G401 (cell line): ENCODE results near the gene TUBB8B. TPM values are rescaled to one million over a fixed set of nuclear protein-coding genes. Genes with fewer than 3 reads are reported as not detected.
"Not testable (repeated sequence)": the region's sequence is repeated elsewhere in the genome, so short reads cannot be mapped to it uniquely, and the experiment has no call there.

Experiments
- DNase-seq: peaks from one replicate; pipeline ENCODE4 v3.0.0-alpha.2; 2015; ENCODE audit warnings: low spot score
- in situ Hi-C: cut with HindIII; loops from 2 replicates; pipeline ENCODE4 v1.10.0; 2016; ENCODE audit warnings: low sequenced_read_pairs, mixed read lengths
- total RNA-seq: library from RNA; depleted of rRNA; stranded (reverse); fragments of >200 nt; shearing (Covaris generic); gene quantifications from 2 replicates; pipeline ENCODE4 v1.2.3, GENCODE V29; 2014; rRNA removed

The TUBB8B gene
- total RNA-seq, 1 experiment from 2014 or later = 5.3 TPM

GRCh38 chr18:54388-54787 is 5.0 kb upstream of the TUBB8B start:
- DNase-seq, in situ Hi-C loops: not testable (repeated sequence)

DNA sequence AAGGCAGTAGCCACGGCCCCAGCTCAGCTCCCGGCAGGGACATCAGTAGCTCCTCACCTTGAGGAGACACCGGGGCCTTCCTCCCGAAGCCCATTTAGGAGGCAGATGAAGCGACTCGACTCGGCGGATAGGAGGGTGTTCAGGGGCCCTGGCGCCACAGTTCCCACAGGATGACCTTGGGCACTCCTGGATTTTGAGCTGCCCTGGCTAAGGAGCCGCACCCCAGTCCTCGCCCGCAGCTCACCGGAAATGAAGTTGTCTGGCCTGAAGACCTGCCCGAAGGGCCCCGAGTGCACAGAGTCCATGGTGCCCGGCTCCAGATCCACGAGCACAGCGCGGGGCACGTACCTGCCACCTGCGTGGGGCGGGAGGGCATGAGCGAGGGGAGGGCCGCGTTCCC is 719 bp downstream of the TUBB8B start:
- DNase-seq, in situ Hi-C loops: not testable (repeated sequence)

GRCh38 chr18:13177-13576 is 36.2 kb downstream of the TUBB8B start:
- DNase-seq, in situ Hi-C loops: not testable (repeated sequence)

GRCh38 chr18:12773-13172 is 36.6 kb downstream of the TUBB8B start:
- DNase-seq, in situ Hi-C loops: not testable (repeated sequence)

DNA sequence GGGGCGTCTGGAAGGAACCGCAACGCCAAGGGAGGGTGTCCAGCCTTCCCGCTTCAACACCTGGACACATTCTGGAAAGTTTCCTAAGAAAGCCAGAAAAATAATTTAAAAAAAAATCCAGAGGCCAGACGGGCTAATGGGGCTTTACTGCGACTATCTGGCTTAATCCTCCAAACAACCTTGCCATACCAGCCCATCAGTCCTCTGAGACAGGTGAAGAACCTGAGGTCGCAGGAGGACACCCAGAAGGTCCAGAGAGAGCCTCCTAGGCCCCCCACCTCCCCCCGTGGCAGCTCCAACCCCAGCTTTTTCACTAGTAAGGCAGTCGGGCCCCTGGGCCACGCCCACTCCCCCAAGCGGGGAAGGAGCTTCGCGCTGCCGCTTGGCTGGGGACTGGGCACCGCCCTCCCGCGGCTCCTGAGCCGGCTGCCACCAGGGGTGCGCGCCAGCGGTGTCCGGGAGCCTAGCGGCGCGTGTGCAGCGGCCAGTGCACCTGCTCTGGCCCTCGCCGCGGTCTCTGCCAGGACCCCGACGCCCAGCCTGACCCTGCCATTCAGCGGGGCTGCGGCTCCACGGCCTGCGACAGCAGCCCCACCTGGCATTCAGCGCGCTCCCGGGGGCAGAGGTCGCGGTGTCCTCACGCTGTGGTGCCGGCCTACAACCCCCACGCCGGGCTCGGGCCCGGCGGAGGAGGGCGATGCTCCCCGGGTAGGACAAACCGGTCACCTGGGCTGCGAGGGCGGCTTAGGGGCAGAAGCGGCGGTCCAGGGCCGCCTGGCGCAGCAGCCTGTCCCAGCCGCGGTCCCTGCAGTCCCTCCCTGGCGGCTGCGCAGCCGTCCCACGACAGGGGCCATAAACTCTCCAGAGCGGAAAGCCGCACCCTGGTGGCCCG is 37.8 kb downstream of the TUBB8B start:
- in situ Hi-C loops, DNase-seq: not testable (repeated sequence)

DNA sequence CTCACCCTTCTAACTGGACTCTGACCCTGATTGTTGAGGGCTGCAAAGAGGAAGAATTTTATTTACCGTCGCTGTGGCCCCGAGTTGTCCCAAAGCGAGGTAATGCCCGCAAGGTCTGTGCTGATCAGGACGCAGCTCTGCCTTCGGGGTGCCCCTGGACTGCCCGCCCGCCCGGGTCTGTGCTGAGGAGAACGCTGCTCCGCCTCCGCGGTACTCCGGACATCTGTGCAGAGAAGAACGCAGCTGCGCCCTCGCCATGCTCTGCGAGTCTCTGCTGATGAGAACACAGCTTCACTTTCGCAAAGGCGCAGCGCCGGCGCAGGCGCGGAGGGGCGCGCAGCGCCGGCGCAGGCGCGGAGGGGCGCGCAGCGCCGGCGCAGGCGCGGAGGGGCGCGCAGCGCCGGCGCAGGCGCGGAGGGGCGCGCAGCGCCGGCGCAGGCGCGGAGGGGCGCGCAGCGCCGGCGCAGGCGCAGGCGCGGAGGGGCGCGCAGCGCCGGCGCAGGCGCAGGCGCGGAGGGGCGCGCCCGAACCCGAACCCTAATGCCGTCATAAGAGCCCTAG is 38.7 kb downstream of the TUBB8B start:
- in situ Hi-C loops, DNase-seq: not testable (repeated sequence)

DNA sequence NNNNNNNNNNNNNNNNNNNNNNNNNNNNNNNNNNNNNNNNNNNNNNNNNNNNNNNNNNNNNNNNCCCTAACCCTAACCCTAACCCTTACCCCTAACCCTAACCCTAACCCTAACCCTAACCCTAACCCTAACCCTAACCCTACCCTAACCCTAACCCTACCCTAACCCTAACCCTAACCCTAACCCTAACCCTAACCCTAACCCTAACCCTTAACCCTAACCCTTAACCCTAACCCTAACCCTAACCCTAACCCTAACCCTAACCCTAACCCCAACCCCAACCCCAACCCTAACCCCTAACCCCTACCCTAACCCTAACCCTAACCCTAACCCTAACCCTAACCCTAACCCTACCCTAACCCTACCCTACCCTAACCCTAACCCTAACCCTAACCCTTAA is 39.5 kb downstream of the TUBB8B start:
- DNase-seq, in situ Hi-C loops: not testable (repeated sequence)

Other genes starting within 250 kb of the TUBB8B start
- 13.2 and 28.7 TPM in 2 replicates for gene USP14, start 108.9 kb upstream of the TUBB8B start, total RNA-seq
- 46.2 and 63.2 TPM in 2 replicates for gene THOC1, start 218.4 kb upstream of the TUBB8B start, total RNA-seq